HG02763 (cell line): ENCODE data around the gene CCDC12.

Experiments used
- ATAC-seq: cut with Tn5 transposase; IDR thresholded peaks from one replicate; pipeline ENCODE4 v1.9.1; 2021; ENCODE audit warnings: mild to moderate bottlenecking, moderate library complexity; ENCODE audit not compliant: unreplicated experiment

CCDC12 gene

GRCh38 chr3:46878781-46879436, 97.6 kb downstream of the CCDC12 start:
- ATAC-seq: no peak

GRCh38 chr3:46877406-46878125, 99.0 kb downstream of the CCDC12 start, which contains the start of gene PTH1R:
Gene PTH1R, plus strand, starts transcription at chr3:46877721. Its CDS starts 5,839 bp downstream, at chr3:46883560.
- no peak for ATAC-seq

GRCh38 chr3:46876313-46877300, 99.9 kb downstream of the CCDC12 start:
- ATAC-seq: no peak

GRCh38 chr3:46875560-46875959, 101.0 kb downstream of the CCDC12 start:
- ATAC-seq: no peak

- no peak for ATAC-seq
These were observed 102.1 kb downstream of the CCDC12 start for GRCh38 chr3:46874430-46874829.

- ATAC-seq: no peak
These were observed 103.0 kb downstream of the CCDC12 start for GRCh38 chr3:46873521-46873920.
